HepG2 (cell line): ENCODE measurements around the gene ZNF212. TPM values are rescaled to one million over a fixed set of nuclear protein-coding genes. Genes with fewer than 3 reads are reported as not detected.

Experiments used
- ATF2 ChIP-seq: sonication (generic); formaldehyde crosslinking; IDR thresholded peaks from 2 replicates; pipeline ENCODE4 v1.4.0; 2020; ENCODE audit warnings: missing genetic modification reagents
- CENPBD1 ChIP-seq: sonication (generic); formaldehyde crosslinking; IDR thresholded peaks from 2 replicates; pipeline ENCODE4 v1.8.0; 2022; ENCODE audit warnings: missing genetic modification reagents, low read depth, mild to moderate bottlenecking, borderline replicate concordance
- FIP1L1 ChIP-seq: fragments of 200-400 bp; formaldehyde crosslinking; IDR thresholded peaks from 2 replicates; pipeline ENCODE4 v1.6.1; 2018; ENCODE audit warnings: low read depth, mild to moderate bottlenecking, low read length, moderate library complexity, borderline replicate concordance; ENCODE audit not compliant: insufficient read depth
- FOXP1 ChIP-seq, 2 experiments: fragments of 450-650 bp in 1 of 2; IDR thresholded peaks; 2 replicates each; pipeline ENCODE4 v1.6.1; 2017 to 2018; ENCODE audit warnings: antibody characterized with exemption in 1 of 2
- HIC2 ChIP-seq: sonication (generic); formaldehyde crosslinking; IDR thresholded peaks from 2 replicates; pipeline ENCODE4 v1.9.0; 2022; ENCODE audit warnings: low read depth, missing genetic modification reagents
- HNRNPLL ChIP-seq: fragments of 200-400 bp; formaldehyde crosslinking; IDR thresholded peaks from 2 replicates; pipeline ENCODE4 v1.6.1; 2017; ENCODE audit warnings: mild to moderate bottlenecking, low read depth, low read length; ENCODE audit not compliant: poor library complexity, severe bottlenecking
- MED8 ChIP-seq: sonication (generic); formaldehyde crosslinking; IDR thresholded peaks from 2 replicates; pipeline ENCODE4 v1.8.1; 2023; ENCODE audit warnings: mild to moderate bottlenecking, missing genetic modification reagents; ENCODE audit not compliant: insufficient replicate concordance
- MIXL1 ChIP-seq: IDR thresholded peaks from 2 replicates; pipeline ENCODE4 v1.6.1; 2016
- MTERF4 ChIP-seq: sonication (generic); formaldehyde crosslinking; IDR thresholded peaks from 2 replicates; pipeline ENCODE4 v1.8.0; 2023; ENCODE audit warnings: mild to moderate bottlenecking, missing genetic modification reagents
- POLR2A ChIP-seq, 2 experiments: IDR thresholded peaks; 2 replicates each; pipeline ENCODE4 v1.6.1; 2011; ENCODE audit warnings: low read depth in 2 of 2, low read length in 2 of 2, mild to moderate bottlenecking in 1 of 2, moderate library complexity in 1 of 2; ENCODE audit not compliant: insufficient read depth in 1 of 2
- RERE ChIP-seq: IDR thresholded peaks from 2 replicates; pipeline ENCODE4 v1.6.1; 2016; ENCODE audit warnings: low read depth, missing genetic modification reagents, missing compliant biosample characterization
- SALL2 ChIP-seq: sonication (generic); formaldehyde crosslinking; IDR thresholded peaks from 2 replicates; pipeline ENCODE4 v1.8.1; 2023; ENCODE audit warnings: mild to moderate bottlenecking, missing genetic modification reagents, inconsistent platforms
- WIZ ChIP-seq: sonication (generic); formaldehyde crosslinking; IDR thresholded peaks from 2 replicates; pipeline ENCODE4 v1.5.1; 2020; ENCODE audit warnings: mild to moderate bottlenecking, missing genetic modification reagents
- ZNF17 ChIP-seq: sonication (generic); formaldehyde crosslinking; IDR thresholded peaks from 2 replicates; pipeline ENCODE4 v1.5.0; 2020; ENCODE audit warnings: mild to moderate bottlenecking, missing genetic modification reagents
- ZNF331 ChIP-seq: sonication (generic); formaldehyde crosslinking; IDR thresholded peaks from 2 replicates; pipeline ENCODE4 v1.4.0; 2020; ENCODE audit warnings: missing genetic modification reagents
- ZNF558 ChIP-seq: sonication (generic); formaldehyde crosslinking; IDR thresholded peaks from 2 replicates; pipeline ENCODE4 v1.9.0; 2022; ENCODE audit warnings: mild to moderate bottlenecking, missing genetic modification reagents, borderline replicate concordance
- ZNF672 ChIP-seq: sonication (generic); formaldehyde crosslinking; IDR thresholded peaks from 2 replicates; pipeline ENCODE4 v1.8.1; 2022; ENCODE audit warnings: missing genetic modification reagents
- ZNF747 ChIP-seq: sonication (generic); formaldehyde crosslinking; IDR thresholded peaks from 2 replicates; pipeline ENCODE4 v1.8.1; 2023; ENCODE audit warnings: missing genetic modification reagents, mild to moderate bottlenecking, borderline replicate concordance
- ZSCAN30 ChIP-seq: sonication (generic); formaldehyde crosslinking; IDR thresholded peaks from 2 replicates; pipeline ENCODE4 v1.5.0; 2020; ENCODE audit warnings: mild to moderate bottlenecking, missing genetic modification reagents
- polyA plus RNA-seq, 8 experiments: library from polyadenylated mRNA; depleted of rRNA in 3 of 8; stranded (reverse) in 7 of 8; unstranded in 1 of 8; fragments of >200 nt; fragmentation: Illumina TruSeq in 4 of 8; extraction: Trizol in 4 of 8; gene quantifications; 2 replicates each; pipeline versions ENCODE4 v1.2.1 to v1.2.3, GENCODE V29; 2011 to 2016; ENCODE audit warnings: low read depth in 4 of 8, missing spikeins in 1 of 8, mixed read lengths in 1 of 8; ENCODE audit not compliant: insufficient read depth in 1 of 8
- total RNA-seq, 5 experiments: library from RNA; depleted of rRNA; stranded (reverse); fragments of >200 nt; fragmentation: Illumina TruSeq; extraction: Trizol; gene quantifications; 2 replicates each; pipeline ENCODE4 v1.2.3, GENCODE V29; 2016; ENCODE audit warnings: low read depth in 1 of 5

Gene ZNF212
- total and polyA plus RNA-seq, 2 of the 13 experiments (the other 11 are each of a cell fraction or from before 2014, with no cell fraction given) = 2.6 to 3.8 TPM

GRCh38 chr7:149261829-149262617 is 22.6 kb downstream of the ZNF212 start, which contains the start of gene ZNF783 (continued):
- TF ChIP-seq RERE (CRISPR knock-in tag) (0 out of 2 replicates have a peak, but pooled peaks have one; percentile 39), MED8 (no peak), HNRNPLL (peak; percentile 61), SALL2 (CRISPR knock-in tag) (peak; percentile 90), ZSCAN30 (CRISPR knock-in tag) (no peak), ZNF331 (CRISPR knock-in tag) (peak; percentile 76), ZNF17 (CRISPR knock-in tag) (no peak), MIXL1 (peak; percentile 40; the same call in 1 of the 2 replicates), MTERF4 (CRISPR knock-in tag) (peak; percentile 88; the same call in 1 of the 2 replicates), ZNF558 (CRISPR knock-in tag) (peak; percentile 99), POLR2A (IDR thresholded peaks at IDR 0.05; ENCODE audit: insufficient read depth in 1 of 2, low read depth in 2 of 2, low read length in 2 of 2) (peak; percentile 41 to 53; a peak in 3 of 4 replicates), ZNF672 (peak; percentile 83; the same call in 1 of the 2 replicates), CENPBD1 (peak; percentile 81; the same call in 1 of the 2 replicates), WIZ (0 out of 2 replicates have a peak, but pooled peaks have one; percentile 67), HIC2 (CRISPR knock-in tag) (no peak), FIP1L1 (no peak), ZNF747 (no peak), ATF2 (CRISPR knock-in tag) (no peak), FOXP1 (IDR thresholded peaks at IDR 0.05) (no peak), FOXP1 (CRISPR knock-in tag; IDR thresholded peaks at IDR 0.05) (no peak)
